HepG2 (cell line): ENCODE results near the gene MOK.

Experiments
- CTCF ChIP-seq: sonication (generic); formaldehyde crosslinking; IDR thresholded peaks from 2 replicates; pipeline ENCODE4 v1.5.0; 2020; ENCODE audit warnings: mild to moderate bottlenecking, missing genetic modification reagents, moderate library complexity
- EZH2 ChIP-seq: conservative IDR thresholded peaks from 2 replicates; pipeline ENCODE4 v1.6.1; 2012; ENCODE audit warnings: mild to moderate bottlenecking, low read depth, low read length, moderate library complexity
- POLR2AphosphoS5 ChIP-seq: IDR thresholded peaks from 2 replicates; pipeline ENCODE4 v1.6.1; 2012; ENCODE audit warnings: low read depth, low read length
- REST ChIP-seq, 2 experiments: IDR thresholded peaks; 2 replicates each; pipeline ENCODE4 v1.6.1; 2011 to 2012; ENCODE audit warnings: low read length in 2 of 2, borderline replicate concordance in 1 of 2, low read depth in 1 of 2, mild to moderate bottlenecking in 1 of 2, moderate library complexity in 1 of 2
- RFX5 ChIP-seq: IDR thresholded peaks from 2 replicates; pipeline ENCODE4 v1.6.1; 2011; ENCODE audit warnings: low read depth, low read length, improper control_type of control experiment
- SP2 ChIP-seq: sonication (generic); formaldehyde crosslinking; IDR thresholded peaks from 2 replicates; pipeline ENCODE4 v1.5.1; 2020; ENCODE audit warnings: mild to moderate bottlenecking, missing genetic modification reagents
- SUZ12 ChIP-seq: fragments of 150-350 bp; IDR thresholded peaks from 2 replicates; pipeline ENCODE4 v1.6.1; 2014; ENCODE audit warnings: low read depth, low read length
- ZFP82 ChIP-seq: sonication (generic); formaldehyde crosslinking; IDR thresholded peaks from 2 replicates; pipeline ENCODE4 v1.5.1; 2020; ENCODE audit warnings: mild to moderate bottlenecking, missing genetic modification reagents, borderline replicate concordance
- ZNF24 ChIP-seq: fragments of 450-650 bp; IDR thresholded peaks from 2 replicates; pipeline ENCODE4 v1.6.1; 2017; ENCODE audit warnings: antibody characterized with exemption, mild to moderate bottlenecking
- ZNF253 ChIP-seq: sonication (generic); formaldehyde crosslinking; IDR thresholded peaks from 2 replicates; pipeline ENCODE4 v1.8.0; 2022; ENCODE audit warnings: mild to moderate bottlenecking, missing genetic modification reagents, borderline replicate concordance

GRCh38 chr14:102256716-102257115 lies 48.2 kb downstream of the MOK start:
- TF ChIP-seq CTCF (CRISPR knock-in tag) (no peak), SUZ12 (no peak), SP2 (CRISPR knock-in tag) (no peak), ZNF24 (no peak), ZNF253 (CRISPR knock-in tag) (no peak), EZH2 (no peak), REST (IDR thresholded peaks at IDR 0.05; ENCODE audit: borderline replicate concordance in 1 of 2, low read depth in 1 of 2, low read length in 2 of 2) (no peak), POLR2AphosphoS5 (no peak), RFX5 (no peak), ZFP82 (CRISPR knock-in tag) (no peak)
